ENCODE measurements around the gene SNX12.
"Not testable (repeated sequence)": the region's sequence is repeated elsewhere in the genome, so short reads cannot be mapped to it uniquely, and the experiment has no call there.

The SNX12 gene

DNA sequence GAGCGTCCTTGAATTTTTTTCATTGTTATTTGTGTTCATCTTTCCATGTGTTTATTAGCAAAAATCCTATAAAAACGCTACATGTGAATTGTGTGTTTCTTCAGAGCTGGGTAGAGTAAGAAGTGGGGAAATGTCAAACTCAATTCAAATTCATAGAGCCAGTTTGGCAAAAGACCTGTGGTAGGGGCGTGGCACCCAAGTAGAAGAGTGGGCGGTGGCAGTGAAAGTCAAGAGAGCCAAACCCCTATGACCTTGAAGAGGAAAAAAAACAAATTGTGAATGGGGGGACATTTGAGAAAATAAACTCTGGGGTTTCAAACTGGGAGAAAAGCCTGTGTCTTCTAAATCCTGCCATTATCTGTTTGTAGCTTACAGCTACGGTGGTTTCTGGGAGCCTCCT, 23.1 kb upstream of the SNX12 start:
- DNase-seq (ENCODE audit: low spot score), result no peak

DNA sequence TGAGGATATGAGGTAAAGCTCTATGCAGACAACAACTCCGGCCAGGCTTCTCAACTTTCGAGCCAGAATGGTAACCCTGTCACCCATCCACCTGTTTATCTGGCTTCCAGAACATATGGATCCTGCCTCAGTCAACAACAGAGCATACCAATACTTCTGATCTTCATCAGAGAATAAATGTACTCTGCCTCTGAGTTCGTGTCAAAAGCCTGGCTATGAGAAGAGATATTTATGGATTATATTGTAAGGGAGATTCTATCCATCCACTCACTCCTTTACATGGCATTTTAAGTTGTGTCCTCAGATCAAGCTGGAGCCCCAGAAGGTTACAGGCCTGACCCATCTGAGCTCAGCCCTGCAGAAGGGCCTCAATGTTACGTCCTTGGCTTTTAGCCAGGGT, 17.8 kb upstream of the SNX12 start:
- DNase-seq (ENCODE audit: low spot score), result no peak

DNA sequence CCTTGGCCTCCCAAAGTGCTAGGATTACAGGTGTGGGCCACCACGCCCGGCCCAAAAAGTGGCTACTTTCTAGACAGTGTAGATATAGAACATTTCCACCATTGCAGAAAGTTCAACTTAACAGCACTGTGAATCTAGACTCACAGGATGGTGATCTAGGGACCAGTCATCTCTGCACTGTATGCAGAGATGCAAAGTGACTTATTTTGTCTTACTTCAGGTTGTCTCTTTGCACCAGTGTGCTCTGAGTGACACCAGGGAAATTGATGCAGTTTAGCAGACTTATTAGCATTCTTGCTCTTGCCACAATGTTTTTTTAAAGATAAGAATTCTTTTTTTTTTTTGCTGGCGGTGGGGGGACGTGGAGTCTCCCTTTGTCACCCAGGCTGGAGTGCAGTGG, 14.7 kb upstream of the SNX12 start:
- no peak for DNase-seq (ENCODE audit: low spot score)

DNA sequence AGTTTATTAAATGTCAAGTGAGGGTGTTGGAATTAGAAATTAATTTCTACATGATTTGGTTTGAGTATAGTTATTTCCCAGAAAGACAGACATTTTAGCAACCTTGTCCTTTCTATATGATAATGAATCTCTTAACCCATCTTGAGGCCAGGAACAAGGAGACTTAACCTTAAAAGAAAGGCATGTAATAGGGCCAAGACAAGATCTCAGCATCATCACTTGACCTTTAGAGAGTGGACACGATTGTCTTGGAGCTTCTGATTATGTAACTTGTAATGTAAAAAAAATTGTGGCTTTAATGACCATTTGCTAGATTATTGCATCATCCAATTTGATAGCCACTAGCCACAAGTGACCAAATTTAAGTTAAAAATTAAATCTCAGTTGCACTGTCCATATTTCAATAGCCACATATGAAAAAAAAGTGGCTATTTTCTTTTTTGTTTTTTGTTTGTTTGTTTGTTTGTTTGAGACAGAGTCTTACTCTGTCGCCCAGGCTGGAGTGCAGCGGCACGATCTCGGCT, 14.1 kb upstream of the SNX12 start:
- DNase-seq (ENCODE audit: low spot score), result no peak

DNA sequence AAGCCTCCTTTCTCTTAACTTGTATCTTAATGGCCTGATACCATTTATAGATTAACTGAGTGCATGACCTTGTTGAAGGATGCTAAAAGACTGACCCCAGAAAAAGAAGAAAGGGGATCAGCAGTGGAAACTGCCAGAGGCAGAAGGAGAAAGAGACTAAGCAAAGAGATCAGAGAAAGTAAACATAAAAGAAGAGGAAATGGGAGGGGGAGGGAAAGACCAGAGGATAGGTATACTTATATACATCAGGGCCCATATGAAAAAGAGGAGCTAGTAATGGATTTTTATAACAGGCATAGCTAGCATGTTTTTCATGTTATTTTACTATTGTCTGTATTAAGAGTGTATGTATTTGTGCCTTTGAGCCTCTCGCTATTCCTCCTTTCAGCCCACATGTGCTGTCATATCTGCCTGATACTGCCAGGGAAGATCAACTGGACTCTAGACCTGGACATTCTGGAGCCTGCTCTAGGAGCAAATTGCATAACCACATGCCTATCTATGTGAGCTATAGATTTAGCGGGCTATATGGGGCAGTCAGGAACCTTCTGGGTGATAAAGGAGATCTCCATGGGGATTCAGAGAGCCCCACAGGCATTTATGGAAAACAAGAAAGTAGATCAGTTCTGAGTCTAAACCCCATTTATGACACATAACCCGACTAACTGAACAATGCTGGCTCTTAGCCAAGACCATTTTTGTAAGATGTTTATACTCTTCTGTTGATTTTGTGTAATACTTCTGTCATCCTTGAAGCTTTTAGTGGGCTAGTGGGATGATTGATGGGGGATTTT, 13.4 kb upstream of the SNX12 start:
- DNase-seq (ENCODE audit: low spot score), result no peak

- no peak for DNase-seq (ENCODE audit: low spot score)
These were observed 2.4 kb upstream of the SNX12 start for GRCh38 chrX:71070531-71070930.

DNA sequence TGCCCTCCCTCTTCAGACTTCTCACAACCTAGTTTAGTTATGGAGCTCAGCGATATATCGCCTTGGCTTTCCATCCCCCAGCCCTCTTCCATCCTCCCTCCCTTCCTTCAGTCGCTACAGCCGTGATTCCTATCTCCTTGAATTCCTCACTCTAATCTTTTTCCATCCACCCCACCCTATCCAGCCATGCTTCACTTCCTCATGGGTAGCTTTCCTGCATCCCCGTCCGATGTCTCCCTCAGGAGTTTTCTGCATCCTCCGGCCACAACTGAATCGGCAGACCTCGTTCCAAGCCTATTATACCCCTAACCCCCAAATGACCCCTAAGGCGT, 456 bp downstream of the SNX12 start:
- DNase-seq (ENCODE audit: low spot score), result no peak

- DNase-seq (ENCODE audit: low spot score), result no peak
These were observed 1.0 kb downstream of the SNX12 start for GRCh38 chrX:71067089-71067488.

GRCh38 chrX:71060127-71060526, 8.0 kb downstream of the SNX12 start:
- no peak for DNase-seq (ENCODE audit: low spot score)

DNA sequence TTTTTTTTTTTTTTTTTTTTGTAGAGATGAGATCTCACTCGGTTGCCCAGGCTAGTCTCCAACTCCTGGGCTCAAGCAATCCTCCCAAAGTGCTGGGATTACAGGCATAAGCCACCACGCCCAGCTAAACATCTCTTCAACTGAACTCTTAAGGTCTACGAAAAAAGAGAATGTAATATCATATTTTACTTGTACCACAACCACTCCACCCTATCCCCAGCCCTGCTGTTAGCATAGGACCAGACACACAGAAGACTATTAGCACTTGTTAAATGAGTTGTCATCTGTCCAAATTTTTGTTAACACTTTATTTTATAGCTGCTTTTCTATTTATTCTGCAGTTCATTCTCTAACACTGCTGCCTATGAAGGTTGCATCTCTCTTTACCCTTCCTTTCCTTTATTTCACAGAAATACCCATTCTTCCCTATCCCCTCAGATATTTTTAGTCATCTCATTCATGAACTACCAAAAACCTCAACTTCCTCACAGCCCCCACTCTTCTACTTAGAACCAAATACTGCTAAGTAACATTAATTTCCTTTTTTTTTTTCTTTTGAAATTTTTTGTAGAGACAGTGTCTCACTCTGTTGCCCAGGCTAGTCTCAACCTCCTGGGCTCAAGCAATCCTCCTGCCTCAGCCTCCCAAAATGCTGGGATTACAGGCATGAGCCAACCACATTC, 10.1 kb downstream of the SNX12 start:
- no peak for DNase-seq (ENCODE audit: low spot score)

DNA sequence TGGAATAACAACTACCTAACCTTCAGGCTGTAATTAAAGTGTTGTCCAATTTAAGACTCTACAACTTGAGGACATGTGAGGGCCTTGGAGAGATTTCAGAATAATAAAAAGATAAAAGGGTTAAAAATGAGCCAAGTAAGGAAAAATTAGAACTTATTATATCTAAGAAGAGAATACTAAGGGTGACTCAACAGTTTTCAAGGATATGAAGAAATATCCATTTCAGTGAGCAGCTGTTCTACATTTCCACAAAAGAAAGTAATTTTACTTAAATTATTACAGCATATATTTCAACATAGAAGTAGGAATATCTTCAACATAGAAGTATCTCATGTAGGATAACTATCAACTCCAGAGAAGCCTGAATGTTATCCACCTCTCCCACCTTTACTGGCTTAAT, 11.3 kb downstream of the SNX12 start:
- DNase-seq (ENCODE audit: low spot score), result no peak

DNA sequence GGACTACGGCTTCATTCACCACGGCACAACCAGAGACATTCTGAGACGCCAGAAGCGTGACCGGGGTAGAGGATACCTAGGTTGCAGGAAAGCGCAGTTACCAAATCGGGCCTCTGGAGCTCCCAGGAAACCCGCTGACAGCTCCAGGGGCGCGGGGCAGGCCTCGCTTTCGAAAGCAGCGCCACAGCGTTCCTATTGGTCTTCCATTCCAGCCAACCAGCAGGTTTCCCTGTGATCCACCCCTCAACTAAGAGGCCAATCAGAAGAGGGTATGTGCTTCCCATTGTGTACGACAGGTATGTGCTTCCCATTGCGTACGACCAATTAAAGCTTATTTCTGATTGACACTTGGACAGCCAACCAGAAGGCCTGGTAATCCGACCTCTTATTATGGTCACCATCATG, 14.9 kb downstream of the SNX12 start:
- DNase-seq (ENCODE audit: low spot score), result no peak

GRCh38 chrX:71052721-71053120, 15.4 kb downstream of the SNX12 start:
- no peak for DNase-seq (ENCODE audit: low spot score)

- DNase-seq (ENCODE audit: low spot score), result not testable (repeated sequence)
These were observed 20.2 kb downstream of the SNX12 start for GRCh38 chrX:71047891-71048290.

GRCh38 chrX:71017396-71017939, 50.7 kb downstream of the SNX12 start:
- peak; percentile 7 for DNase-seq (ENCODE audit: low spot score)

All from COLO829 (cell line).